A172 (cell line): ENCODE measurements around the gene ZNF2. TPM values are rescaled to one million over a fixed set of nuclear protein-coding genes. Genes with fewer than 3 reads are reported as not detected.

ENCODE experiments used
- DNase-seq: peaks from one replicate; pipeline ENCODE4 v3.0.0-alpha.2; 2015; ENCODE audit warnings: low spot score
- total RNA-seq: library from RNA; depleted of rRNA; stranded (reverse); fragments of >200 nt; shearing (Covaris generic); gene quantifications from 2 replicates; pipeline ENCODE4 v1.2.3, GENCODE V29; 2014; rRNA removed

Gene ZNF2
- total RNA-seq, 1 experiment from 2014 or later = 6.7 TPM

- DNase-seq = no peak
Observed at GRCh38 chr2:95206096-95206495, 40.5 kb downstream of the ZNF2 start.

GRCh38 chr2:95207111-95207961, 41.7 kb downstream of the ZNF2 start, which contains the start of gene ZNF892:
Gene ZNF892, plus strand, starts transcription at chr2:95207521. Its CDS starts 295 bp downstream, at chr2:95207816.
- no peak for DNase-seq

GRCh38 chr2:95208106-95208505, 42.5 kb downstream of the ZNF2 start:
- no peak for DNase-seq

- no peak for DNase-seq
Observed at GRCh38 chr2:95215018-95215612, 49.5 kb downstream of the ZNF2 start.

- DNase-seq = no peak
Observed at GRCh38 chr2:95220449-95220848, 54.8 kb downstream of the ZNF2 start.

GRCh38 chr2:95225658-95226057, 60.0 kb downstream of the ZNF2 start:
- no peak for DNase-seq

- peak; percentile 74 for DNase-seq
Observed at GRCh38 chr2:95231723-95232122, 66.1 kb downstream of the ZNF2 start.

- no peak for DNase-seq
Observed at GRCh38 chr2:95232232-95232631, 66.6 kb downstream of the ZNF2 start.

Other genes starting within 250 kb of the ZNF2 start
- not detected in 2 replicates for gene MAL, start 140.1 kb upstream of the ZNF2 start, total RNA-seq
- 60.7 and 84.4 TPM in 2 replicates for gene MRPS5, start 44.0 kb upstream of the ZNF2 start, total RNA-seq
- 3.3 and 8.2 TPM in 2 replicates for gene ZNF514, start 6.0 kb upstream of the ZNF2 start, total RNA-seq
- 0.41 TPM in 1 of 2 replicates, not detected in the other for gene ZNF892, start 41.7 kb downstream of the ZNF2 start, total RNA-seq
- 0.31 and 1.3 TPM in 2 replicates for gene PROM2, start 108.6 kb downstream of the ZNF2 start, total RNA-seq
- 3.8 and 7.3 TPM in 2 replicates for gene KCNIP3, start 131.5 kb downstream of the ZNF2 start, total RNA-seq
- 43.5 and 55.3 TPM in 2 replicates for gene FAHD2A, start 236.9 kb downstream of the ZNF2 start, total RNA-seq